Prostate gland (tissue), 2 donors: ENCODE measurements around the gene INPP5A. TPM values are rescaled to one million over a fixed set of nuclear protein-coding genes. Genes with fewer than 3 reads are reported as not detected.

Source experiments
- DNase-seq: peaks from one replicate; pipeline ENCODE4 v3.0.0-alpha.2; 2019; ENCODE audit warnings: low spot score
- H3K27ac ChIP-seq, 2 donors: fragments of 200-600 bp; sonication (generic); 2 replicates each; pipeline ENCODE4 v1.5.1; 2017 to 2019
- H3K27me3 ChIP-seq: fragments of 200-600 bp; sonication (generic); replicated peaks from 2 replicates; pipeline ENCODE4 v1.5.1; 2019; ENCODE audit not compliant: insufficient read depth
- H3K36me3 ChIP-seq, 2 donors: fragments of 200-600 bp; sonication (generic); 1 replicate in 1 of 2; 2 replicates in 1 of 2; pipeline versions ENCODE4 v1.5.1 to v1.8.1; 2017 to 2019
- H3K4me1 ChIP-seq: fragments of 200-600 bp; sonication (generic); replicated peaks from 2 replicates; pipeline ENCODE4 v1.5.1; 2019
- H3K4me3 ChIP-seq, 2 donors: fragments of 200-600 bp; sonication (generic); 2 replicates each; pipeline ENCODE4 v1.5.1; 2017 to 2019
- H3K9me3 ChIP-seq: fragments of 200-600 bp; sonication (generic); 2 replicates; pipeline ENCODE4 v1.5.1; 2017
- CTCF ChIP-seq, 4 experiments: fragments of 200-600 bp in 2 of 4; fragments of 450-650 bp in 2 of 4; sonication (generic) in 2 of 4; IDR thresholded peaks; 1 replicate in 3 of 4; 2 replicates in 1 of 4; pipeline ENCODE4 v1.5.1; 2016 to 2019; ENCODE audit warnings: antibody characterized with exemption in 4 of 4, mild to moderate bottlenecking in 2 of 4, moderate library complexity in 2 of 4
- POLR2A ChIP-seq: fragments of 450-650 bp; IDR thresholded peaks from one replicate; pipeline ENCODE4 v1.6.1; 2016; ENCODE audit warnings: antibody characterized with exemption, mild to moderate bottlenecking
- POLR2AphosphoS5 ChIP-seq: sonication (generic); formaldehyde crosslinking; IDR thresholded peaks from one replicate; pipeline ENCODE4 v1.6.1; 2017; ENCODE audit warnings: antibody characterized with exemption
- WGBS: methylation state at CpG from one replicate; pipeline ENCODE4 v1.1.5; 2018; 5-methylcytosine and 5-hydroxymethylcytosine counted together
- intact Hi-C: fragments of 100-400 bp; cut with DNase I; formaldehyde crosslinking; loops from one replicate; pipeline ENCODE4 v1.14.2; 2022
- total RNA-seq, 2 donors: library from RNA; depleted of rRNA; stranded (reverse); fragments of >200 nt; gene quantifications; one replicate each; pipeline ENCODE4 v1.1.0, GENCODE V29; 2016

Gene INPP5A
- total RNA-seq, 2 donors from 2014 or later: 49.5 to 83.3 TPM

- Histone ChIP-seq H3K27ac (peak overlapping the region in 1 of 2 donors; percentile 18), H3K4me1 (peaks cover 37% of the 10 kb centered on the region)
Observed at GRCh38 chr10:132607961-132608495, 70.4 kb downstream of the INPP5A start.

GRCh38 chr10:132608511-132609195, 71.1 kb downstream of the INPP5A start:
- Histone ChIP-seq H3K4me1 (peaks cover 38% of the 10 kb centered on the region), H3K4me3 (no peak overlapping the region), H3K27ac (no peak overlapping the region), H3K27me3 (no peaks in the 10 kb centered on the region), H3K36me3 (no peaks in the 10 kb centered on the region), H3K9me3 (no peaks in the 10 kb centered on the region)
- WGBS: 91% methylated on average over 17 of the region's 18 CpGs
- intact Hi-C loops: no loop called here
- no peak for DNase-seq
- TF ChIP-seq POLR2A: no peak
- TF ChIP-seq POLR2AphosphoS5: no peak
- TF ChIP-seq CTCF (IDR thresholded peaks at IDR 0.05): no peak

More at GRCh38 chr10:132607961-132608495, 70.4 kb downstream of the INPP5A start:
- no peak for DNase-seq
- 59% methylated on average over 22 of the region's 25 CpGs for WGBS
- TF ChIP-seq POLR2AphosphoS5: no peak
- no peak for TF ChIP-seq POLR2A
- no peak for TF ChIP-seq CTCF (IDR thresholded peaks at IDR 0.05)
- H3K36me3 ChIP-seq: no peaks in the 10 kb centered on the region
- no peaks in the 10 kb centered on the region for H3K9me3 ChIP-seq
- intact Hi-C loops: no loop called here
- no peaks in the 10 kb centered on the region for H3K27me3 ChIP-seq
- no peak overlapping the region for H3K4me3 ChIP-seq

- H3K4me1 ChIP-seq: peaks cover 34% of the 10 kb centered on the region
- DNase-seq: no peak
- H3K27ac ChIP-seq: no peak overlapping the region
- TF ChIP-seq POLR2AphosphoS5: no peak
- no peak for TF ChIP-seq CTCF (IDR thresholded peaks at IDR 0.05)
- TF ChIP-seq POLR2A: no peak
- H3K27me3 ChIP-seq: no peaks in the 10 kb centered on the region
- WGBS: 97% methylated on average over 14 of the region's 14 CpGs
- H3K9me3 ChIP-seq: no peaks in the 10 kb centered on the region
- intact Hi-C loops: no loop called here
- H3K4me3 ChIP-seq: no peak overlapping the region
- no peaks in the 10 kb centered on the region for H3K36me3 ChIP-seq
Observed at GRCh38 chr10:132609211-132609610, 71.6 kb downstream of the INPP5A start.

GRCh38 chr10:132610071-132610701, 72.6 kb downstream of the INPP5A start:
- DNase-seq: no peak
- no peaks in the 10 kb centered on the region for H3K36me3 ChIP-seq
- peaks cover 34% of the 10 kb centered on the region for H3K4me1 ChIP-seq

GRCh38 chr10:132611026-132611910, 73.7 kb downstream of the INPP5A start:
- Histone ChIP-seq H3K36me3 (no peaks in the 10 kb centered on the region), H3K4me1 (peaks cover 24% of the 10 kb centered on the region), H3K27ac (no peak overlapping the region), H3K27me3 (no peaks in the 10 kb centered on the region), H3K9me3 (no peaks in the 10 kb centered on the region), H3K4me3 (no peak overlapping the region)
- TF ChIP-seq POLR2AphosphoS5 (no peak), CTCF (IDR thresholded peaks at IDR 0.05) (no peak), POLR2A (no peak)
- intact Hi-C loops: no loop called here
- DNase-seq: no peak
- WGBS: 79% methylated on average over 5 of the region's 5 CpGs

More at GRCh38 chr10:132610071-132610701, 72.6 kb downstream of the INPP5A start:
- intact Hi-C loops: no loop called here
- Histone ChIP-seq H3K27ac (no peak overlapping the region), H3K4me3 (no peak overlapping the region), H3K27me3 (no peaks in the 10 kb centered on the region), H3K9me3 (no peaks in the 10 kb centered on the region)
- no peak for TF ChIP-seq POLR2AphosphoS5
- TF ChIP-seq POLR2A: no peak
- 96% methylated on average over 16 of the region's 20 CpGs for WGBS
